Left ventricle myocardium inferior (tissue), 1 donor: Measurements from ENCODE around the gene UBAC1. TPM values are rescaled to one million over a fixed set of nuclear protein-coding genes. Genes with fewer than 3 reads are reported as not detected.

Experiments used
- DNase-seq: peaks from one replicate; pipeline ENCODE4 v3.0.0-alpha.2; 2020
- H3K27ac ChIP-seq: fragments of 200-600 bp; replicated peaks from 2 replicates; pipeline ENCODE4 v1.8.0; 2021
- H3K27me3 ChIP-seq: fragments of 200-600 bp; 2 replicates; pipeline ENCODE4 v1.8.0; 2021; ENCODE audit warnings: low read depth
- H3K36me3 ChIP-seq: fragments of 200-600 bp; 2 replicates; pipeline ENCODE4 v1.8.0; 2021
- H3K4me1 ChIP-seq: fragments of 200-600 bp; 2 replicates; pipeline ENCODE4 v1.8.0; 2021
- H3K4me3 ChIP-seq: fragments of 200-600 bp; 2 replicates; pipeline ENCODE4 v1.8.0; 2021; ENCODE audit warnings: mild to moderate bottlenecking, moderate library complexity
- H3K9me3 ChIP-seq: fragments of 200-600 bp; replicated peaks from 2 replicates; pipeline ENCODE4 v1.8.0; 2021
- CTCF ChIP-seq: fragments of 200-600 bp; IDR thresholded peaks from 2 replicates; pipeline ENCODE4 v1.8.0; 2021; ENCODE audit warnings: antibody characterized with exemption, mild to moderate bottlenecking, borderline replicate concordance
- intact Hi-C: fragments of 100-400 bp; cut with micrococcal nuclease; formaldehyde crosslinking; loops from one replicate; pipeline ENCODE4 v1.11.0; 2022
- long read RNA-seq: library from polyadenylated mRNA; unstranded; transcript quantifications from one replicate; pipeline ENCODE4 v2.0.0, GENCODE V29; 2021
- total RNA-seq: library from RNA; stranded (reverse); fragmentation: NEBNext Ultra II Directional; extraction: Animal tissue kit (Norgen Biotek cat#: 25700); gene quantifications from one replicate; pipeline ENCODE4 v1.2.1, GENCODE V29; 2021
- donor health status: DM: no; HTN: yes; CAD: no; lungs with severe emphysema.

The UBAC1 gene
- 108 TPM for total RNA-seq
- long read RNA-seq, transcript UBAC1-201 (10 exons, 1,867 nt): major isoform, 333 of 381 reads
- long read RNA-seq, partial matches to known transcripts: 20 of 381 reads
- long read RNA-seq, other reads (novel, unspliced or antisense): 28 of 381 reads

DNA sequence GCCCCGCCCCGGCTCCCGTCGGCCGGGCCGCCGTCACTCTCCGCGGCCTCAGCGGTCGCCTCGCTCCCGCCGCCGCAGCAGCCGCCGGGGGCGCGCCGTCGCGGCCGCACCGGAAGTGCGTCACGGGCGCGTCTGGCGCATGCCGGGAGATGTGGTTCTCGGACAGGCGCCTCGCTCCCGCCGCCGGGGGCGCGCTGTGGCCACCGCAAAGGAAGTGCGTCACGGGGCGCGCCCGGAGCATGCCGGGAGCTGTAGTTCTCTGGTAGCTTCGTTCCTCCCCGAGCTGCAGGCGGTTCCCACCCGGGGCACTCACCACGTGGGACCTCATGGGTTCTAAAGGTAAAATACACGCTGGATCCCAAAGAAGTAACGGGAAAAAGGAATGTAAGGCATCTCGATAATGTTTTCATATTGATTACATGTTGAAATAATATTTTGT is at the start of gene UBAC1:
UBAC1 (minus strand) TSS at position 97 of the 439 bp plus-strand sequence. CDS start 211 bp downstream, outside the sequence.
- intact Hi-C loops: no loop called here
- Histone ChIP-seq H3K27ac (peak within 1 kb of the TSS; percentile 97), H3K4me3 (peak within 1 kb of the TSS; percentile 85), H3K27me3 (no peaks in the 10 kb centered on the region), H3K36me3 (no peaks in the 10 kb centered on the region), H3K4me1 (peaks cover 53% of the 10 kb centered on the region), H3K9me3 (no peaks in the 10 kb centered on the region)
- TF ChIP-seq CTCF: peak; percentile 70
- peak; percentile 97 for DNase-seq

- intact Hi-C loops: no loop called here
- Histone ChIP-seq H3K36me3 (peaks cover 36% of the 10 kb centered on the region), H3K27ac (peak overlapping the region; percentile 78), H3K9me3 (no peaks in the 10 kb centered on the region), H3K27me3 (no peaks in the 10 kb centered on the region), H3K4me1 (peaks cover 60% of the 10 kb centered on the region), H3K4me3 (peak overlapping the region; percentile 43)
- no peak for TF ChIP-seq CTCF
- DNase-seq: peak; percentile 18
Observed at GRCh38 chr9:136010615-136011361, 49.6 kb upstream of the UBAC1 start.

DNA sequence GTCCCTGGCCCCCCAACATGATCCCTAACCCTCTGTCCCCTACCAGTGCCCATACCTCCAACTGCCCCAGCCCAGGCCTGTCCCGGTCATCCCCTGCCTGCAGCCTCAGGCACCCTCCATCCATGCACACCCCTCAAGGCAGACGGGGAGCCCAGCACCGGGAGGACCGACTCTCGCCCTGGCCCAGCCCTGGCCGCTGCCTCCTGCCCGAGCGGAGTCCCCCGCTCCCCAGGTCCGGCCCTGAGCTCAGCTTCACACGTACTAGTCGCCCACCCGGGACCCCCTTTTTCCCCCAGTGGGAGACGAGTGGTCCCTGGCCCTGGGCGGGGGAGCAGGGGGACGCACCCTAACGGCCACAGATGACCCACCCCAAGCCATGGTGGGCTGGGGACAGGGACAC is 49.0 kb upstream of the UBAC1 start:
- H3K36me3 ChIP-seq: peaks cover 32% of the 10 kb centered on the region
- intact Hi-C loops: no loop called here
- peaks cover 60% of the 10 kb centered on the region for H3K4me1 ChIP-seq

DNA sequence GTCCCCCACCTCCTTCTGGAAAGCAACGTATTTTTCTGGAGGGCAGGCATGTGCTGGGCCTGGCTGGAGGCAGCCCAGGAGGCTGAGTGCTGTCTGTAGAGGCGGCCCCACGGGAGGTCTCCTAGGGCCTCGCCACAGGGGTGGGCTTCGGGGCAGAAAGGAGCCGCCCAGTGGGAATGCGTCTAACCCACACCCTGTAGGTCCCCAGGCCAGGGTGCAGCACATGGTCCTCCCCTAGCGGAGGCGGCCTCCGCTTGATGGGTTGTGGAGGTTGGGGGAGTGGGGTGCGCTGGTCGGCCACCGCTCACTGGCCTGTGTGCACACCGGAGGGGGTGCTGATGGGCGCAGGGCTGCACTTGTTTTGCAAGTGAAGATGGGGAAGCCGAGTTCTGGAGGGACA is 48.3 kb upstream of the UBAC1 start:
- no peak for TF ChIP-seq CTCF
- Histone ChIP-seq H3K36me3 (peaks cover 32% of the 10 kb centered on the region), H3K27me3 (no peaks in the 10 kb centered on the region), H3K4me3 (no peak overlapping the region), H3K9me3 (no peaks in the 10 kb centered on the region), H3K27ac (peak overlapping the region; percentile 23), H3K4me1 (peaks cover 56% of the 10 kb centered on the region)
- intact Hi-C loops: no loop called here
- DNase-seq: no peak

More for the DNA sequence above, 49.0 kb upstream of the UBAC1 start:
- Histone ChIP-seq H3K9me3 (no peaks in the 10 kb centered on the region), H3K4me3 (no peak overlapping the region), H3K27ac (peak overlapping the region; percentile 78), H3K27me3 (no peaks in the 10 kb centered on the region)
- DNase-seq: no peak
- TF ChIP-seq CTCF: no peak

- TF ChIP-seq CTCF: no peak
- H3K27me3 ChIP-seq: no peaks in the 10 kb centered on the region
- no peaks in the 10 kb centered on the region for H3K9me3 ChIP-seq
- DNase-seq: no peak
- peaks cover 58% of the 10 kb centered on the region for H3K4me1 ChIP-seq
- intact Hi-C loops: no loop called here
- peak overlapping the region; percentile 44 for H3K27ac ChIP-seq
- peaks cover 31% of the 10 kb centered on the region for H3K36me3 ChIP-seq
- H3K4me3 ChIP-seq: no peak overlapping the region
Observed at GRCh38 chr9:136008693-136008997, 47.5 kb upstream of the UBAC1 start.
